NCI-H460 (cell line): ENCODE data around the gene CLCNKA. TPM values are rescaled to one million over a fixed set of nuclear protein-coding genes. Genes with fewer than 3 reads are reported as not detected.
A peak's percentile ranks its signal among the peaks of the same experiment; 100 is the strongest.
"Not testable (repeated sequence)": the region's sequence is repeated elsewhere in the genome, so short reads cannot be mapped to it uniquely, and the experiment has no call there.

Source experiments
- DNase-seq: peaks from one replicate; pipeline ENCODE4 v3.0.0-alpha.2; 2016; ENCODE audit warnings: low read depth; ENCODE audit errors: extremely low read depth
- total RNA-seq: library from RNA; depleted of rRNA; stranded (reverse); fragments of >200 nt; shearing (Covaris generic); gene quantifications from 2 replicates; pipeline ENCODE4 v1.2.3, GENCODE V29; 2014

Gene CLCNKA
- total RNA-seq, 1 experiment from 2014 or later, result not detected

DNA sequence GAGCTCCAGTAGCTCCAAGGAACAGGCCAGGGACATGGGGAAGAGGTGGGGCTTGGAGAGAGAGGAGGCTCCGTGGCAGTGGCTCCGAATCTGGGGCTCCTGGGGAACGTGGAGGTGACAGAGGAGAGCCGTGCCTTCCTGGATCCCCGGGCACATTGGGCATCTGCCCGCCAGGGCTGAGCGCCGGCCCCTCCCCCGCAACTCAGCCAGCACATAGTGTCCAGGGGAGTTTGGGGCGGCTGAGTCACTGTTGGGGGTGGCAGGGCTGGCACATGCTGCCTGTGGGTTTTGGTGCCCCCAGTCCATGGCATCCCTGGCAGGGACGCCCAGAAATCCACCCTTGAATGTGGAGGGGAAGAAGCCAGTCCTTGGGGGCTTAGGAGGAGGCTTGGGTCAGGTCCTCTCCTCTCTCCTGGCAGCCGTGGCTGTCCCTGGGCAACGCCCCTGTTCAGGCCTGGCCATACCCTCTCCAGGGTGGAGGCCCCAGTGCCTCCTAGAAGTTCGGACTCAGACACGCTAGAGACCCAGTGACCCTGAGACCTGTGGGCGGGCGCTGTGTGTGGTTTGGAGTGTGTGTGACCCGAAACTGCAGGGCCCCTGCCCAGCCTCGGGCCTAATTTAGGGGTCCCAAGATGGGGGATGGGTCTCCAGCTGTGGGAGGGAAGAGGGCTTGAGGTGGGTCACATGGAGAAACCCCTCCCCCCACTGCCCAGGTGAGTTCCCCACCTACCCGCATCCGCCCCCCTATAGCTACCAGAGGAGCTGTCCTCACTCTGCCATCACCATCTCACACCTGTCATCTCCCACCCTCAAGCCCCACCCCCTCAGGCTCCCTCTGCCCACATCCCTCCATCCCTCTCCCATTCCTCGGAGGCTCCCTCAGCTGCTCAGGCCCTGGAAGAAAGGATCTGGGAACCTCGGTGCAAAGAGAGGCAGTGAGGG lies 5.6 kb upstream of the CLCNKA start:
- DNase-seq, result no peak

DNA sequence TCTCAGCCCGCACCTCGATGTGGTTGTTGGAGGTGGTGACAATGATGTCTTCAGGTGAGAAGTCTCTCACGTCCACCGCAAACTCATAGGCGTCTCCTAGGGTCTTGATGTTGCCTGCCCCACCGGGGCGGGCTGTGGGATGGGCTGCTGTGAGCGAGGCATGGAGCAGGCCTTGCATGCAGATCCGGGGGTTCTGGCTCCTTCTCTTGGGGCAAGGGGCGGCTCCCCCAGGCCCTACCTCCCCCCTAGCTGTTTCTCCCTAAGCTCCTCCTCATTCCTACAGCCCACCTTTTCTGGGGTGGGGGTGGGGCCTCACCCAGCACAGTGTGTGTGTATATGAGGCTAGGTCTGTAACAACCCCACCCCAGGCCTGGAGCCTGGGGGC lies 4.8 kb upstream of the CLCNKA start:
- no peak for DNase-seq

- DNase-seq, result no peak
Observed at GRCh38 chr1:16017461-16018303, 4.2 kb upstream of the CLCNKA start, which contains the start of gene HSPB7. TSS of gene HSPB7 (minus strand) at chr1:16018043. CDS start at chr1:16017963, 80 bp downstream.

- no peak for DNase-seq
Observed at GRCh38 chr1:16018308-16018707, 3.5 kb upstream of the CLCNKA start.

DNA sequence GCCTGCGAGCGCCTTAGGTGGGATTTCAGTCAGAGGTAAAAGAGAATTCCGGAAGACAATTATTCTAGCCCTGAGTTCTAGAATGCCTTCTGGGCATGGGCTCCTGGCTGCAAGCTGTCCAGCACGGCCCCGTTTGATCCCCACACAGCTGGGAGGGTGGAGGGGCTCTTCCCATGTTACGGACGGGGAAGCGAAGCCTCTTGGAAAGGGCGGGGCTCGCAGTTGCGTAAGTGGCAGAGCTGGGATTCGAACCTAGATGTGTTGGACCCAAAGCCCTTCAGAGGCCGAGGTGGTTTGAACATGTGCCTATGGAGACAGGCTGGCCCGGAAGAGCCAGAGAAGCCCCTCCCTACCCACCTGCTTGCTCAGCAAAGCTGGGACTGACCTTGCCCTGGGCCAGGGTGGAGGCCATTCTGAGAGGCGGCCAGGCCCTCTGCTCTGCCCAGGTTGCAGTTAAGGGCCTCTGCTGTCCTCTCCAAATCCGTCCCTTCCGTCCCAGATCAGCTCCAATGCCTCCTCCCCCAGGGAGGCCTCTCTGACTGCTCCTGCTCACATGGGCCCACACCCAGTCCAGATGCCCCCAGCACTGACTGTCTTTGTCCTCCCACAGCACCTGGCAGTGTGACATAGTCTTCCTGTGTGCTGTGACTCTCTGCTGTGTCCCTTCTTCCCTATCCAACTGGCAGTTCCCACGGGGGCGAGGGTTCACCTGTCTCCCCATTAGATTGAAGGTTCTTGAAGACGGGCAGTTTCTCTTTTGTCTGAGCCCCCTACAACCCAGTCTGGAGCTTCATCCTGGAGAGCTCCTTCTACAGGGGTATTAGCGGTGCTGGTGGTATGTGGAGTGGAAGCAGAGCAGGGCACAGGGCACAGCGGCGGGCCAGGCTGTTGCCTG lies 2.8 kb upstream of the CLCNKA start:
- DNase-seq, result no peak

GRCh38 chr1:16019644-16020277 lies 2.1 kb upstream of the CLCNKA start:
- DNase-seq, result no peak

DNA sequence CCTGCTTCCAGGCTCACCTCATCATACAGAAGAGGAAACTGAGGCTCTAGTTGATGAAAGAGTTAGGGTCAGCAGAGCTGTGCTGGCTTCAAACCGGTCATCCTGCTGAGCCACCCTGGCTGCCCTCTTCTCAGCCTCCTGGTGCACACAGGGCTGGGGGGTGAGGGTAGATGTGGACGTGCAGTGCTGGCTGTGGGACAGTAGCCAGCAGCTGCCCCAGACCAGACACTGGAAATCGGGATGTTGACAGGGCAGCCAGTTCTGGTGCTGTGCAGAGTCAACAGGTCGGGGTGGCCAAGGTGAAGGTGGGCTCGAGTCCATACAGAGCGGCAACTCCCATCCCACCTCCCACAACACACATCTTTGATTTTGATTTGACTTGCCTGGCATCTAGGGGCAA lies 1.5 kb upstream of the CLCNKA start:
- DNase-seq, result no peak

GRCh38 chr1:16020878-16021277 lies 958 bp upstream of the CLCNKA start:
- not testable (repeated sequence) for DNase-seq

GRCh38 chr1:16022393-16022792 lies 557 bp downstream of the CLCNKA start:
- no peak for DNase-seq

- DNase-seq, result no peak
Observed at GRCh38 chr1:16023050-16023653, 1.3 kb downstream of the CLCNKA start.

DNA sequence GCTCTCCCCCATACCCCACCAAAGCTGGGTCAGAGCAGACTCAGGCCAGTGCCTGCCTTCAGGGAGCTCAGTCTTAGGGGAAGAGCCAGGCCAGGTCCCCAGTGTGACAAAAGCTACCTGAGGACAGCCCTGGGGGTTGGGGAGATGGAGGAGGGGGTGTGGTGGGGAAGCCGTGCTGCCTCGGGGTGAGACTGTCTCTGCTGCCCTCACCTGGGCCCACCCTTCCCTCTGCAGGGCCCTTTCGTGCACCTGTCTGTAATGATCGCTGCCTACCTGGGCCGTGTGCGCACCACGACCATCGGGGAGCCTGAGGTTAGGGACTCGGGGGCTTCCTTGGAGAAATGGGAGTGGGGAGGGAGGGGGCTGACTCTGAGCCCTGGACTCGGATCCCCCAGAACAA lies 4.5 kb downstream of the CLCNKA start:
- DNase-seq, result not testable (repeated sequence)

- no peak for DNase-seq
Observed at GRCh38 chr1:16026723-16027484, 5.1 kb downstream of the CLCNKA start.

GRCh38 chr1:16028237-16029002 lies 6.6 kb downstream of the CLCNKA start:
- no peak for DNase-seq

GRCh38 chr1:16029003-16029268 lies 7.1 kb downstream of the CLCNKA start:
- not testable (repeated sequence) for DNase-seq

DNA sequence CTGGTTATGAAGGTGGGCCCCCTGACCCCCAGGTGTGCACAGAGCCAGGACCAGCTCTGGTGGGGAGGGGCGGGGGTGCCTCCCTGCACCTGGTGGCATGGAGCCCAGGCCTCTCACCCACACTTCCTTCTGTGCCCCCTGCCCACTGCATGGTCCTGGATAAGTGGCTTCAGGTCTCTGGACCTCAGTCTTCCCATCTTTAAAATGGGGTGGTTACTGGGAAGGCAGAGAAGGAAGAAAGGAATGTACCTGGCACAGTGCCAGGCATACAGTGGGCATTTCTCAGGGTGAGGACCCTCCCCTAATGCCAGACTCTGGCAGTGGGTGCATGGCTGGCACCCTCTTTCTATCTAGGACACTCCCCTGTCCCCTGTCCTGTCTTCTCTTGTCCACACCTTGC lies 7.5 kb downstream of the CLCNKA start:
- DNase-seq, result no peak

GRCh38 chr1:16031551-16031950 lies 9.7 kb downstream of the CLCNKA start:
- no peak for DNase-seq

GRCh38 chr1:16032388-16033102 lies 10.7 kb downstream of the CLCNKA start:
- peak; percentile 82 for DNase-seq
